Trophoblast cell (in vitro differentiated cells and primary cell): ENCODE data around the gene UPF3B.
"Not testable (repeated sequence)": the region's sequence is repeated elsewhere in the genome, so short reads cannot be mapped to it uniquely, and the experiment has no call there.

Experiments
- DNase-seq, 2 donors: peaks; one replicate each; pipeline ENCODE4 v3.0.0-alpha.2; 2016
- H2AFZ ChIP-seq: 2 replicates; pipeline ENCODE4 v1.6.1; 2013; ENCODE audit warnings: low read length, moderate library complexity, mild to moderate bottlenecking; ENCODE audit not compliant: insufficient read depth, poor library complexity
- H2AK5ac ChIP-seq: 2 replicates; pipeline ENCODE4 v1.6.1; 2013; ENCODE audit warnings: mild to moderate bottlenecking, low read length
- H2BK120ac ChIP-seq: 2 replicates; pipeline ENCODE4 v1.6.1; 2013; ENCODE audit warnings: low read length, mild to moderate bottlenecking, moderate library complexity; ENCODE audit not compliant: insufficient read depth, poor library complexity
- H2BK12ac ChIP-seq: 2 replicates; pipeline ENCODE4 v1.6.1; 2013; ENCODE audit warnings: mild to moderate bottlenecking, low read length, moderate library complexity
- H2BK5ac ChIP-seq: 2 replicates; pipeline ENCODE4 v1.6.1; 2013; ENCODE audit warnings: low read length, low read depth, moderate library complexity, mild to moderate bottlenecking; ENCODE audit not compliant: poor library complexity
- H3K14ac ChIP-seq: 2 replicates; pipeline ENCODE4 v1.6.1; 2013; ENCODE audit warnings: mild to moderate bottlenecking, low read length
- H3K18ac ChIP-seq: 2 replicates; pipeline ENCODE4 v1.6.1; 2013; ENCODE audit warnings: mild to moderate bottlenecking, low read length
- H3K23ac ChIP-seq: 2 replicates; pipeline ENCODE4 v1.6.1; 2013; ENCODE audit warnings: low read length
- H3K27ac ChIP-seq: 2 replicates; pipeline ENCODE4 v1.5.1; 2013; ENCODE audit warnings: low read depth, mild to moderate bottlenecking, inconsistent platforms, low read length, moderate library complexity
- H3K27me3 ChIP-seq: 2 replicates; pipeline ENCODE4 v1.6.1; 2013; ENCODE audit warnings: inconsistent platforms, mild to moderate bottlenecking, low read length, moderate library complexity; ENCODE audit not compliant: insufficient read depth
- H3K36me3 ChIP-seq, 2 experiments: 1 replicate in 1 of 2; 2 replicates in 1 of 2; pipeline ENCODE4 v1.6.1; 2013; ENCODE audit warnings: low read length in 2 of 2, mild to moderate bottlenecking in 2 of 2, moderate library complexity in 1 of 2; ENCODE audit not compliant: insufficient read depth in 2 of 2, control insufficient read depth in 1 of 2
- H3K4ac ChIP-seq: 2 replicates; pipeline ENCODE4 v1.6.1; 2013; ENCODE audit warnings: low read depth, mild to moderate bottlenecking, low read length, moderate library complexity
- H3K4me1 ChIP-seq, 2 experiments: 1 replicate in 1 of 2; 2 replicates in 1 of 2; pipeline ENCODE4 v1.6.1; 2013; ENCODE audit warnings: low read length in 2 of 2, mild to moderate bottlenecking in 2 of 2, moderate library complexity in 1 of 2; ENCODE audit not compliant: insufficient read depth in 2 of 2, control insufficient read depth in 1 of 2
- H3K4me2 ChIP-seq: 2 replicates; pipeline ENCODE4 v1.6.1; 2013; ENCODE audit warnings: inconsistent platforms, mild to moderate bottlenecking, low read length, moderate library complexity
- H3K4me3 ChIP-seq: 2 replicates; pipeline ENCODE4 v1.5.1; 2013; ENCODE audit warnings: mild to moderate bottlenecking, low read depth, low read length, inconsistent platforms
- H3K79me1 ChIP-seq: one replicate; pipeline ENCODE4 v1.6.1; 2013; ENCODE audit warnings: low read length
- H3K79me2 ChIP-seq: 2 replicates; pipeline ENCODE4 v1.6.1; 2013; ENCODE audit warnings: low read length, mild to moderate bottlenecking; ENCODE audit not compliant: control insufficient read depth, insufficient read depth, poor library complexity
- H3K9ac ChIP-seq: 2 replicates; pipeline ENCODE4 v1.6.1; 2013; ENCODE audit warnings: mild to moderate bottlenecking, low read length
- H3K9me3 ChIP-seq: 2 replicates; pipeline ENCODE4 v1.6.1; 2013; ENCODE audit warnings: low read depth, mild to moderate bottlenecking, control low read depth, inconsistent platforms, low read length; ENCODE audit not compliant: insufficient read depth
- H4K12ac ChIP-seq: 2 replicates; pipeline ENCODE4 v1.6.1; 2013; ENCODE audit warnings: low read depth, mild to moderate bottlenecking, low read length, moderate library complexity
- H4K8ac ChIP-seq: 2 replicates; pipeline ENCODE4 v1.6.1; 2013; ENCODE audit warnings: low read depth, mild to moderate bottlenecking, low read length, moderate library complexity
- H4K91ac ChIP-seq: one replicate; pipeline ENCODE4 v1.6.1; 2013; ENCODE audit warnings: low read depth, mild to moderate bottlenecking, low read length, moderate library complexity
- WGBS: extraction: QIAGEN DNeasy Blood & Tissue Kit; methylation state at CpG from one replicate; pipeline ENCODE4 v1.1.7; 2013; ENCODE audit warnings: missing lambda C conversion rate; ENCODE audit not compliant: insufficient read length, insufficient coverage; ENCODE audit errors: extremely low coverage; 5-methylcytosine and 5-hydroxymethylcytosine counted together

The UPF3B gene

GRCh38 chrX:119891961-119892692 is 39.4 kb upstream of the UPF3B start:
- Histone ChIP-seq H2BK5ac (peak overlapping the region; percentile 73), H4K91ac (peak overlapping the region; percentile 60), H3K27ac (peak overlapping the region; percentile 61)
- H3K27me3 ChIP-seq, H3K36me3 ChIP-seq, H3K4me1 ChIP-seq, H3K18ac ChIP-seq, H3K23ac ChIP-seq, H3K4ac ChIP-seq, H2BK12ac ChIP-seq, H3K4me2 ChIP-seq, H3K9ac ChIP-seq, H3K79me2 ChIP-seq, H4K12ac ChIP-seq, H3K4me3 ChIP-seq, H2AFZ ChIP-seq, H3K79me1 ChIP-seq, H2BK120ac ChIP-seq, H2AK5ac ChIP-seq, H3K9me3 ChIP-seq, H4K8ac ChIP-seq, H3K14ac ChIP-seq: not testable (repeated sequence)
- no CpG with 5 or more reads among the region's 16 CpGs for WGBS
- peak; percentile 61 to 78 for DNase-seq

- H3K36me3 ChIP-seq, H3K4ac ChIP-seq, H3K79me2 ChIP-seq, H3K14ac ChIP-seq, H3K4me2 ChIP-seq, H3K4me1 ChIP-seq, H4K8ac ChIP-seq, H2AK5ac ChIP-seq, H4K12ac ChIP-seq, H3K27me3 ChIP-seq, H2BK5ac ChIP-seq, H2AFZ ChIP-seq, H3K9me3 ChIP-seq, DNase-seq, H3K4me3 ChIP-seq, H3K18ac ChIP-seq, H3K27ac ChIP-seq, H3K79me1 ChIP-seq, H2BK120ac ChIP-seq, H3K9ac ChIP-seq, H3K23ac ChIP-seq: not testable (repeated sequence)
- no CpG with 5 or more reads among the region's 36 CpGs for WGBS
- Histone ChIP-seq H2BK12ac (peak overlapping the region; percentile 75), H4K91ac (peak overlapping the region; percentile 59)
These were observed 37.9 kb upstream of the UPF3B start for GRCh38 chrX:119890626-119891025.

- Histone ChIP-seq H3K4me3 (no peak overlapping the region), H3K27ac (no peak overlapping the region), H3K9ac (no peak overlapping the region), H3K79me2 (no peaks in the 10 kb centered on the region), H2BK120ac (no peak overlapping the region), H4K91ac (no peak overlapping the region), H2BK5ac (no peak overlapping the region), H3K36me3 (no peaks in the 10 kb centered on the region), H2BK12ac (no peak overlapping the region), H4K8ac (no peak overlapping the region), H2AK5ac (no peak overlapping the region), H3K4ac (no peak overlapping the region), H3K79me1 (peaks cover 4% of the 10 kb centered on the region), H3K9me3 (no peaks in the 10 kb centered on the region), H3K27me3 (no peaks in the 10 kb centered on the region), H3K23ac (no peak overlapping the region), H2AFZ (peak overlapping the region; percentile 81), H3K14ac (no peak overlapping the region), H3K4me2 (peak overlapping the region; percentile 50), H4K12ac (peak overlapping the region; percentile 7), H3K4me1 (peaks cover 3 to 4% of the 10 kb centered on the region in 2 experiments), H3K18ac (no peak overlapping the region)
- DNase-seq = peak; percentile 53 to 71
- WGBS = no CpG with 5 or more reads among the region's 40 CpGs
These were observed 35.1 kb upstream of the UPF3B start for GRCh38 chrX:119887721-119888425.

- no peak overlapping the region for H2BK12ac ChIP-seq
- H3K36me3 ChIP-seq = no peaks in the 10 kb centered on the region
- no peak overlapping the region for H3K4me3 ChIP-seq
- no peaks in the 10 kb centered on the region for H3K4me1 ChIP-seq
- no peaks in the 10 kb centered on the region for H3K9me3 ChIP-seq
- H2AK5ac ChIP-seq = no peak overlapping the region
- DNase-seq = no peak
- no peak overlapping the region for H4K91ac ChIP-seq
- H3K79me2 ChIP-seq = no peaks in the 10 kb centered on the region
- H4K12ac ChIP-seq = no peak overlapping the region
- no peak overlapping the region for H2AFZ ChIP-seq
- WGBS = no CpG with 5 or more reads among the region's 11 CpGs
- no peaks in the 10 kb centered on the region for H3K79me1 ChIP-seq
- no peak overlapping the region for H3K14ac ChIP-seq
- H4K8ac ChIP-seq = no peak overlapping the region
- no peak overlapping the region for H3K4me2 ChIP-seq
- H2BK120ac ChIP-seq = no peak overlapping the region
- no peak overlapping the region for H3K18ac ChIP-seq
- H3K9ac ChIP-seq = no peak overlapping the region
- H3K4ac ChIP-seq = no peak overlapping the region
- H3K27ac ChIP-seq = no peak overlapping the region
- no peaks in the 10 kb centered on the region for H3K27me3 ChIP-seq
- H3K23ac ChIP-seq = no peak overlapping the region
- no peak overlapping the region for H2BK5ac ChIP-seq
These were observed 33.0 kb upstream of the UPF3B start for GRCh38 chrX:119885554-119886428.
